GM10847 (cell line): Measurements from ENCODE around the gene LMBRD2.

Experiments
- POLR2A ChIP-seq: IDR thresholded peaks from 2 replicates; pipeline ENCODE4 v1.6.1; 2011; ENCODE audit not compliant: insufficient read length; ENCODE audit errors: extremely low read depth

The LMBRD2 gene

DNA sequence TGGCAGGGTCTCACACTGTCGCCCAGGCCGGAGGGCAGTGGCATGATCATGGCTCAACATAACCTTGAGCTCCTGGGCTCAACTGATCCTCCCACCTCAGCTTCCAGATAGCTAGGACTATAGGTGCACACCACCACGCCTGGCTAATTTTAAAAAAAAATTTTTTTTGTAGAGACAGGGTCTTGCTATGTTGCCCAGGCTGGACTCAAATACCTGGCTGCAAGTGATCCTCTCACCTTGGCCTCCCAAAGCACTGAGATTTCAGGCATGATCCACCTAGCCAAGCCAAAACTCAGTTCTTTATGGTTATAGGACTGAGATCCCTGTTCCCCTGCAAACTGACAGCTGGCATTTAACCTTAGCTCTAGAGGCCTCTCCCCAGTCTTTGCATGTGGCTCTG lies 5.3 kb downstream of the LMBRD2 start:
- no peak for TF ChIP-seq POLR2A

- TF ChIP-seq POLR2A: no peak
Observed at GRCh38 chr5:36145311-36145710, 6.4 kb downstream of the LMBRD2 start.

DNA sequence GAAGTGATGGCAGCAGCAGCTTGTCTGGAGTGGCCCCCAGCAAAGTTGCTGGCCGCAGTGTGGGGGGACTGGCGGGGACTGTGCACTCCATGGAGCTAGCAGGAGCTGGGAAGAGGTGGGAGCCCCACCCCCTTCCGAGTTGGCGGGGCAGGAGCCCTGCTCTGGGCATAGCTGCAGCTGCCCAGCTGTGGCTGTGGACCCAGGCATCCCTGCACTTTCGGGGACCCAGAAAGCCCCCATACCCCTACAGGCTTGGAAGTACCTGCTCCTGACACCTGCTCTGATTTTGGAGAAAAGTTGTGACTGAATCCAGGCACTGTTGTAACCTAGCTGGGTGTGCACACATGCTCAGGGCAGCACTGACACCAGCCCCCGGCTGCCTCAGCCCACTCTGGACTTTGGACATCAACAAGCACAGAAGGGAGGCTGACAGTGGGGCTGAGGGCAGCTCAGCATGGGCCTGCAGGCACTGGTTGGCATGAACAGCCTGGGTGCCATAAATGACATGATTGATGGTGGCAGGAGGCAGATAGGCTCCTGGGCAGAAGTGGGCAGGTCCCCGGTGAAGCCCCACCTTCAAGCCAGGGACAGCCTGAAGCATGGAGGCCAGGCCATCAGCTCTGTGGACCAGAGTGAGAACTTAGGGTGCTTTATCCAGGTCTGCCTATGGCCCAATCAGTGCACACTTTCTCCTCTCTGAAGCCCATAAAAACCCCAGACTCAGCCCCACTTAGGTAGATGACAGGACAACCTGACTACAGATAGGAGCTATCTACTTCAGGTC lies 12.6 kb downstream of the LMBRD2 start:
- no peak for TF ChIP-seq POLR2A

DNA sequence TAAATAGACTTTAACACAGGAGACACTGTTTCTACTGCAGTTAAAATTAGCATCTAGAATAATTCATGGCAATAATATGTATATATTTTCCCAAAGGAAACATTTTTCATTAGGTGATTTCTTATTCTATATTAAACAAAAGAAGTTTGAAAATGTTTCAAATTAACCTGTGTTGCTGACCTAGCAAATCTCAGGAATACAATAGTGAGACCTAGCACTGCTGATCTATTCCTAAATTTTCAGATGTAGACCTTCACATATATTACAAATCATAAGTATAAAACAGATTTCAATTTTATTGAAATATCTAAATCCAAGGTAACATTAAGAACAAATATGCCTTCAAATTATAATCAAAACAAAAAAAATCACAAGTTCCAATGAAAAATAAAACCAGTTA lies 15.1 kb downstream of the LMBRD2 start:
- no peak for TF ChIP-seq POLR2A

DNA sequence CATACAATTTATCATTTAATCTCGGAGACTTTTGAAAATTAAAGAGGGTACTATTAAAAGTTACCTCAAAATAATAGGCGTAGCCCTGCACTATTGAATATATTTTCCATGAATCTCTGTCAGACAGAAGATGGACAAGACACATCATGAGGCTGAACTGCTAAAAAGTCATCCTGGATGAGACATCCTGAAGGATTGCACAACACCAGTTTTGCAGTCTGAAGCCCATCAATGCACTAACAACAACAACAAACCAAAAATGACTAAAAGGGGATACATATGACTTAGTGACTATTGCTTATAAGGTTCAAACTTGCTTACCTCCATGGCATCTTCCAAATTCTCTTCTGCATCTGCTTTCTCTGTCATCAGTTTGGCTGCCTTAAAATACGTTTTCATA lies 15.7 kb downstream of the LMBRD2 start:
- no peak for TF ChIP-seq POLR2A

DNA sequence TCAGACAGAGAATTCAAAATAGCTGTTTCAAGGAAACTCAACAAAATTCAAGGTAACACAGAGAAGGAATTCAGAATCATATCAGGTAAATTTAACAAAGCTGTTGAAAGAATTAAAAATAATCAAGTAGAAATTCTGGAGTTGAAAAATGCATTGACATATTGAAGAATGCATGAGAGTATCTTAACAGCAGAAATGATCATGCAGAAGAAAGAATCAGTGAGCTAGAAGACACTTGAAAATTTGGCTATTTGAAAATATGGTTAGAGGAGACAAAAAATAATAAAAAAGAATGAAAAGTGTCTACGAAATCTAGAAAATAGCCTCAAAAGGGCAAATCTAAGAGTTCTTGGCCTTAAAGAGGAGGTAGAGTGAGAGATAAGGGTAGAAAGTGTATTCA lies 22.9 kb downstream of the LMBRD2 start:
- no peak for TF ChIP-seq POLR2A

DNA sequence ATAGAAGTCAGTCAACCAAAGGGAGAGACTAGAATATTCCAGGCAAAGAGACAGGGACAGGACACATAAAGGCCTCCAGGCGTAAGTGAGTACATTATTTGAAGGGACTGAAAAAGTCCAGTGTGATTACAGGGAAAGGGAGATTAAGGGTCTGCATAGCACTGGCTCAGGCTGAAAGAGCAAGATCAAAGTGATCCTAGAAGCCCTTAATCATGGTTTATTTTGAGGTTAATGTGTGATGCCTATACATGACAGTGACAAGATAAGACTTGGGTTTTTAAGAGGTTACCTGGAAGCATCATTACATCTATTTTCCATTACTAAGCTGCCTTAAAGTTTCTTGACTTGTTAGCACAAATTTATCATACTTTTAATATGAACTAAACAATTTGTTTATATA lies 25.8 kb downstream of the LMBRD2 start:
- TF ChIP-seq POLR2A: no peak

GRCh38 chr5:36111238-36111637 lies 40.4 kb downstream of the LMBRD2 start:
- TF ChIP-seq POLR2A: no peak

DNA sequence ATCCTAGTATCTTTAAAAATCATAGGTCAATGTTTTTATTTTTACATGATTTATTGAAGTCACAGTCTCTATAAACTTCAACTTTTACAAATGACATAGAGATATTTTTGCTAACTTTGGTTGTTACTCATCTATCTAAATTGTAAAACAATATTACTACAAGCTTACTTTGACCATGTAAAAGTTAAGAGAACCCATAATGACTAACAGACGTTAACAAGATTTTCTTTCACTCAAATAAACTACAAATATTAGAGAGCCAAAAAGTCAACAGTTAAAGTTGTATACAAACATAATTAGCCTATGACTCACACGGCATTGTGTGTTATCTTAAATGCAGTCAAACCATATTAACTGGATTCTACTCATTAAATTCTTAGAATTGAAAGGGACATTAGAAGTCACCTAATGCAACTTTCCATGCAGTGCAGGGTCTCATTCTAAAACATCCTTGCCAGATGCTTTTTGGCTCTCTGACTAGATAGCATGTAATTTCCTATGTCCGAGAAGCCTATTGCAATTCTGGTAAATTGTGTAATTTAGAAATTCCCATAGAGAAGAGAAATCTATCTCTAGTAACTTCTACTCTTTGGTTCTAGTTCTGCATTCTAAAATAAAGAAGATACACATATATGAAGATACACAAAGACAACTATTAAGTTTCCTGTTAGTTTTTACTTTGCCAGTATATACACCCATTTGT lies 42.8 kb downstream of the LMBRD2 start:
- no peak for TF ChIP-seq POLR2A

DNA sequence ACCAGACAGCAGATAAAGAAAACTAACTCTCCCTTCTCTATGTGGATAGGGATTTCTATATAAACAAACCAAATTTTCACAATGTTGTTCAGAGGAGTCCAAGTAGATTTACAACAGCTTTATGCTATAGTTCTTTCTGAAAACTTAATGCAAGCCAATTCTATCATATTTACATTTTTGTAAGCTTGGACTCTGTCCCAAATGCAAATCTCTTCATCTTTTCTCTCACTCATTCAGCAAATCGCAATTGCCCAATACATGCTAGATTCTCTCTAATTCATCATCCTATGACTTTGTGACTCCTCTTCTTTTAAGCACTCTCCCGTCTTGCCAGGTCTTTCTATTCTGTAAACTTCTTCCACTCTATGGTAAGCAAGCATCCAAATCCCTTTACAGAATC lies 45.9 kb downstream of the LMBRD2 start:
- TF ChIP-seq POLR2A: no peak

DNA sequence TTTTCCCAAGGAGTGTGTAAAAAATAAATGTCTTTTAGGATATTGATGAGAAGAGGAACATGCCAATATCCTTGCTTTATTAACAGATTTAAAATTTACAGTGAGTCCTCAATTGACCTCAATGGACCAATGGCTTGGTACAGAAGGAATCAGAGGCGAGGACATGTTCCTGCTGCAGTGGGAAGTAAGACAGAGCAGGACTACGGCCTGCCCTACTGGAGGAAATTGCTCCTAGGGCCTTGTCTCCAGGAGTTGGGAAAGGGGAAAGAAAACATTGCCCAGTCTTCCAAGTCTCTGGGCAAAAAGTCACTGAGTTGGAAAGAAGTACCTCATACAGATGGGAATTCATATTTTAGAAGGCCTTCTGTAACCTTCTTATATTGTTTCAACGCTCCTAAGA lies 51.9 kb downstream of the LMBRD2 start:
- TF ChIP-seq POLR2A: no peak

DNA sequence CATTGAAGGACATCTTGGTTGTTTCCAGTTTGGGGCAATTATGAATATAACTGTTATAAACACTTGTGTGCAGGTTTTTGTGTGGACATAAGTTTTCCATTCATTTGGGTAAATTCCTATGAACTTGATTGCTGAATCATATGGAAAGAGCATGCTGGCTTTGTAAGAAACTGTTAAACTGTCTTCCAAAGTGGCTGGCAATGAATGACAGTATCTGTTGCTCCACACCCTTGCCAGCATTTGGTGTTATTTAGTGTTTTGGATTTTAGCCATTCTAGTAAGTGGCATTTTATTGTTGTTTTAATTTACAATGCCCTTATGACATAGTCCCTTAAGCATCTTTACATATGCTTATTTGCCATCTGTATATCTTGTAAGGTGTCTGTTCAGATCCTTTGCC lies 55.2 kb downstream of the LMBRD2 start:
- TF ChIP-seq POLR2A: no peak

DNA sequence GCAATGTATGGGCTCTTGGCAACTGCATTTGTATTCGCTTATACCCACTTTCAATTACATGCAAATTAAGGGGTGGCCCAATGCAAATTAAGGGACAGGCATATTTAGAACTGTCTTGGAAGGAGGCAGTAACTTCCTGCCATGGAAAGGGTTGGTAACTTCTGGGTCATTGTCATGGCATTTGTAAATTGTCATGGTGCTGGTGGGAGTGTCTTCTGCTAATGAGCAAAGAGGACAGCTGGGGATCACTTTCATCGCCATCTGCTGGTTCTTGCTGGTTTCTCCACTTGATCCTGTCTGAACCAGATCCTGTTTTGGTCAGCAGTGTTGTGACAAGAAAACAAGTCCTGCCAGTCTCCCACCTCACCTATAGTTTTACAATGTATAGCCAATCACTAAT lies 61.7 kb downstream of the LMBRD2 start:
- no peak for TF ChIP-seq POLR2A

- no peak for TF ChIP-seq POLR2A
Observed at GRCh38 chr5:36079200-36079781, 72.4 kb downstream of the LMBRD2 start.

GRCh38 chr5:36078430-36078829 lies 73.3 kb downstream of the LMBRD2 start:
- TF ChIP-seq POLR2A: no peak

DNA sequence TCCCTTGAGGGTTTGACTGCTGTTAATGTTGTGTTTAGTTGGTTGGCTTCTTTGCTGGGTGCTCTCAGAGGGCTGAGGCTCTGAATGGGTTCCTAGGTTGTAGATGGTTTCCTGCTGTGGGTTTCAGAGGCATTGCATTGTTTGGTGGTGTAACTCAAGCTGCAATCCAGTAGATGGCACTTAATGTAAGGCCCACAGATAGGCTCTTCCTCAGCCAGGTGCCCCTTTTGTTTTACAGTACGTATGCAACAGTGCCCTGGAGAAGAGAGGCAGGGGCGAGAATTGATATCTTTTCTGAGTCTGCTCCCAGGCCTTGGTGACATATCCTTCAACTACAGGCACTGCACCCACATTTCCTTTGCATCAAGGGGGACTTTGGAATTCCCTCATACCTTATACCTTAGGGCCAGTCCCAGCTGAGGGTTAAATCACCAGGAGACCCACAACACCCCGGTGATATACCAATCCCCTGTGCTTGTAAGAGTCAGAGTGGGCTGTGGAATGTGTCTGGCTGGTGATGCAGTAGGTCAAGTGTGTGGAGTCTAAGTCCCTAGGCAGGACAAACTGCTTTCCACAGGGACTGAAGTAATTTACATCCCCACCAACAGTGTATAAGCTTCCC lies 78.0 kb downstream of the LMBRD2 start:
- TF ChIP-seq POLR2A: no peak
